RWPE1 (cell line): ENCODE results near the gene PLSCR3.
"Not testable (repeated sequence)": the region's sequence is repeated elsewhere in the genome, so short reads cannot be mapped to it uniquely, and the experiment has no call there.

Source experiments
- CTCF ChIA-PET: fragments of 350-600 bp; sonication (Branson Sonifier 250); formaldehyde crosslinking; extraction: SDS; loops from one replicate; lab custom pipeline; 2021; lab: Yijun Ruan, JAX
- POLR2A ChIA-PET: fragments of 400-600 bp; formaldehyde crosslinking; extraction: SDS; loops from one replicate; lab custom pipeline; 2020; ENCODE audit warnings: antibody characterized with exemption; ENCODE audit not compliant: low non-redundant PET; lab: Yijun Ruan, JAX
- DNase-seq: peaks from one replicate; pipeline ENCODE4 v3.0.0; 2012; ENCODE audit warnings: low spot score
- H3K27ac ChIP-seq: fragments of 450-650 bp; 2 replicates; pipeline ENCODE4 v1.5.1; 2017
- TF ChIP-seq, protein P1 (sequence below): fragments of 450-650 bp; conservative IDR thresholded peaks from 2 replicates; pipeline ENCODE4 v1.5.1; 2017; ENCODE audit warnings: low read depth, mild to moderate bottlenecking

The PLSCR3 gene

DNA sequence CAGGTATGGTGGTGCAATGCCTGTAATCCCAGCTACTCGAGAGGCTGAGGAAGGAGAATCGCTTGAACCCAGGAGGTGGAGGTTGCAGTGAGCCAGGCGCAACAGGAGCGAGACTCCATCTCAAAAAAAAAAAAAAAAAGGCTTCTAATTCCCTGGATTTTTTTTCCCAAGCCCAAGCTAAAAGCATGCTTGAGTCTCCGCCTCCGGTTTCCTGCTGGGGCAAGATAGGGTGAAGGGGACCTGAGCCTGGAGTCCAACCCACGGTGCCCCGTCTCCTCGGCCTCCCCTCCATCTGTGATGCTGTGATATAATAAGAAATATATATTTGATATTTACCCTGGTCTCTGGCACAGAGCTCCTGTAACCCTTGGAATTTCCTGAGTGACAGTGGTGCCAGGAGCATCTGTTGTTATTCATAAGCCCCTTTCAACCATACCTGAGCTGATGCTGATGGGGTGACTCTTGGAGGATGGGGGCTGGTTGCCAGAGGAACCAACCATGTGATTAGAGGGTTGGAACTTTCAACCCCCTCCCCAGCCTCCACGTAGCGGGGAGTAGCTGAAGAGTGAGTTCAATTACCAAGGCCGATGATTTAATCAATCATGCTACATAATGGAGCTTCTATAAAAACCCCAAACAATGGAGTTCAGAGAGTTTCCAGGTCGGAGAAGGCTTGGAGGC is 26.3 kb downstream of the PLSCR3 start:
- ChIA-PET CTCF (interaction anchor here (0.8 kb wide), 1 partner anchor 12 kb away, joined by 4 read pairs; no protein-coding TSS in a partner anchor), POLR2A (interaction anchor here (0.6 kb wide), 1 partner anchor 13 kb away, joined by 3 read pairs; no protein-coding TSS in a partner anchor)
- TF ChIP-seq, protein P1, sequence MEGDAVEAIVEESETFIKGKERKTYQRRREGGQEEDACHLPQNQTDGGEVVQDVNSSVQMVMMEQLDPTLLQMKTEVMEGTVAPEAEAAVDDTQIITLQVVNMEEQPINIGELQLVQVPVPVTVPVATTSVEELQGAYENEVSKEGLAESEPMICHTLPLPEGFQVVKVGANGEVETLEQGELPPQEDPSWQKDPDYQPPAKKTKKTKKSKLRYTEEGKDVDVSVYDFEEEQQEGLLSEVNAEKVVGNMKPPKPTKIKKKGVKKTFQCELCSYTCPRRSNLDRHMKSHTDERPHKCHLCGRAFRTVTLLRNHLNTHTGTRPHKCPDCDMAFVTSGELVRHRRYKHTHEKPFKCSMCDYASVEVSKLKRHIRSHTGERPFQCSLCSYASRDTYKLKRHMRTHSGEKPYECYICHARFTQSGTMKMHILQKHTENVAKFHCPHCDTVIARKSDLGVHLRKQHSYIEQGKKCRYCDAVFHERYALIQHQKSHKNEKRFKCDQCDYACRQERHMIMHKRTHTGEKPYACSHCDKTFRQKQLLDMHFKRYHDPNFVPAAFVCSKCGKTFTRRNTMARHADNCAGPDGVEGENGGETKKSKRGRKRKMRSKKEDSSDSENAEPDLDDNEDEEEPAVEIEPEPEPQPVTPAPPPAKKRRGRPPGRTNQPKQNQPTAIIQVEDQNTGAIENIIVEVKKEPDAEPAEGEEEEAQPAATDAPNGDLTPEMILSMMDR: no peak
- no peak overlapping the region for H3K27ac ChIP-seq
- no peak for DNase-seq

DNA sequence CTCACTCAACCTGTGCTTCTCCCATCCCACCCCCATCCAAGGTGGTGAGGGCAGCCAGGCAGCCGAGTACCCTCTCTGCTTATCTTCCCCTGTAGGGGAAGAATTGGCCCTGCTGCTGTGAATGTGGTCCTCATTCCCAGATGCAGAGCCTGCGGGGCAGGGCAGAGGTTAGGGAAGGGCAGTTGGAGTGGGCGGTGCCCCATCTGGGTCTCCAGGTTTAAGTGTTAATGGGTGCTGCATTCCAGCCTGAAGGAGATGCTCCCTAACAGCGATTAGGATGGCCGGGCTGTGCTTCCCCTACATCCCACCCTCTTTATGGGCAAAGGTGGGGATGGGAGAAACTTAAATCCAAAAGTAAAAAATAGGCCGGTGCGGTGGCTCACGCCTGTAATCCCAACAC is 27.2 kb downstream of the PLSCR3 start:
- TF ChIP-seq, protein P1: no peak
- no peak overlapping the region for H3K27ac ChIP-seq
- POLR2A ChIA-PET: no interaction called here
- CTCF ChIA-PET: interaction anchor here (0.6 kb wide), 1 partner anchor 13 kb away, joined by 3 read pairs; no protein-coding TSS in a partner anchor
- DNase-seq: no peak

DNA sequence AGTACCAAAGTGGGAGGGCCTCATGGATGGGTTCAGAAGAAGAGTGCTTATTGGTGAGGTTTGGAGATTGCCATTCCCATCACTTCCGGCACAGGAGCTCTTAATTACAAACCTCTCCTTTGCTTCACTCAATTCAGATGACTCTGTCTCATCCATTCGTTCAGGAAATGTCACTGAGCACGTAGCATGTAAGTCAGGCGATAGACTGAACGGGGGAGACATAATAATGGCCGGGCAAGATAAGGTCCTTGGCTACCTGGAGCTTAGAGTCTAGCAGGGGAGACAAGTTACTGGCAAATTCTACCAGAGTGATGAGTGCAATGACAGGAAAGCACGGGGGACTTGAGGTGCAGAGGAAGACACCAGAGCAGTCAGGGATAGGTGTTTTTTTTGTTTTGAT is 28.4 kb downstream of the PLSCR3 start:
- CTCF ChIA-PET: interaction anchor here (0.6 kb wide), 1 partner anchor 85 kb away, joined by 3 read pairs; no protein-coding TSS in a partner anchor
- H3K27ac ChIP-seq, POLR2A ChIA-PET, DNase-seq: not testable (repeated sequence)

DNA sequence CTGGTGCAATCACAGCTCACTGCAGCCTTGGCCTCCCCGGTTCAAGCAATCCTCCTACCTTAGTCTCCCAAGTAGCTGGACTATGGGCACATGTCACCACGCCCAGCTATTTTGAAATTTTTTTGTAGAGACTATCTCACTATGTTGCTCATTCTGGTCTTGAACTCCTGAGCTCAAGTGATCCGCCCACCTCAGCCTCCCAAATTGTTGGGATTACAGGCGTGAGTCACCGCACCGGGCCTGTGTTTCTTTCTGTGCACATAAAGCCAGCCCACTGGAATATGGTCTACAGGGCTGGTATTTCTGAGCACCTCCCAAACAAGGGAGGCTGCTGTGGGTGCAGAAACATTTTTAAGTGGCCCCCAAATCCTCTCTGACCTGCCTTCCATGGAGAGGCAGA is 31.0 kb downstream of the PLSCR3 start:
- ChIA-PET CTCF (interaction anchor here (0.6 kb wide), 1 partner anchor 121 kb away, joined by 4 read pairs; the partner anchor contains the start of gene POLR2A), POLR2A (interaction anchor here (0.6 kb wide), 1 partner anchor 415 kb away, joined by 10 read pairs; no protein-coding TSS in a partner anchor)
- H3K27ac ChIP-seq: peak overlapping the region; percentile 39
- TF ChIP-seq, protein P1: no peak
- DNase-seq: no peak

DNA sequence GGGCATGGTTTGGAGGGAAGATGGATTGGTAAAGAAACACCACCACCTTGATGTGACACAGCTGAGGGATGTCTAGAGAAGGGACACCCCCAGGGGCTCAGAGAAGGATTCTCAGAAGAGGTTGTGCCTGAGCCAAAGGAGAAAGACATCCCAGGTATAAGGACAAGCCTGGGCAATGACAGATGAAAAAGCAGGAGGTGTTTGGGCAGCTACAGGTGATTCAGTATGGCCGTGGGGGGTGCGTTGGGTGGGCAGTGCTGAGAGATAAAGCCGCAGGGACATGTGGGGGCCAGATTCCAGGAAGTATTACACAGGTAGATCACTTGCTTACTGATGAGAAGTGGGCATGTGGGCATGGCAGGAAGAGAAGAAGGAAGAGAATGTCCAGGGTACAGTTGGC is 32.4 kb downstream of the PLSCR3 start:
- no peak overlapping the region for H3K27ac ChIP-seq
- TF ChIP-seq, protein P1: no peak
- CTCF ChIA-PET: interaction anchor here (0.7 to 1.0 kb wide), 4 partner anchors 11 to 712 kb away, joined by 3 read pairs; partner anchors contain the start of gene PLSCR3
- POLR2A ChIA-PET: interaction anchor here (0.8 kb wide), 1 partner anchor 18 kb away, joined by 6 read pairs; no protein-coding TSS in a partner anchor
- DNase-seq: no peak

DNA sequence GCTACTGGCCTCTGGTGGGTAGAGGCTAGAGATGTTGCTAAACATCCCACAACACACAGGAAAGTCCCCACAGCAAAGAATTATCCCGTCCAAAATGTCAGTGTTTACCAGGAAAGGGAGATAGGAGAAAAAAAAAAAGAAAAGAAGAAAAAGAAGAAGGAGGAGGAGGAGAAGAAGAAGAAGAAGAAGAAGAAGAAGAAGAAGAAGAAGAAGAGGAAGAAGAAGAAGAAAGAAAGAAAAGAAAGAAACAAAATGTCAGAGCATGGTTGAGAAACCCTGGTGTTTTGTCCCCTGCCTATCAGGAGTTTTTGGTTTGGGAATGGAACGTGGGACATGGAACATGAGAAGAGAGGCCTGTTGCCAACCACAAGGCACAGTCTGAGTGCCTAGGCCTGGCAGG is 36.9 kb downstream of the PLSCR3 start:
- H3K27ac ChIP-seq: no peak overlapping the region
- TF ChIP-seq, protein P1: no peak
- DNase-seq: no peak
- POLR2A ChIA-PET: no interaction called here
- CTCF ChIA-PET: no interaction called here
